ENCODE measurements around the gene PEX7. TPM values are rescaled to one million over a fixed set of nuclear protein-coding genes. Genes with fewer than 3 reads are reported as not detected.
A peak's percentile ranks its signal among the peaks of the same experiment; 100 is the strongest.

The PEX7 gene
- total and polyA plus RNA-seq, 12 donors: 2.9 to 20.6 (median 15.5) TPM

DNA sequence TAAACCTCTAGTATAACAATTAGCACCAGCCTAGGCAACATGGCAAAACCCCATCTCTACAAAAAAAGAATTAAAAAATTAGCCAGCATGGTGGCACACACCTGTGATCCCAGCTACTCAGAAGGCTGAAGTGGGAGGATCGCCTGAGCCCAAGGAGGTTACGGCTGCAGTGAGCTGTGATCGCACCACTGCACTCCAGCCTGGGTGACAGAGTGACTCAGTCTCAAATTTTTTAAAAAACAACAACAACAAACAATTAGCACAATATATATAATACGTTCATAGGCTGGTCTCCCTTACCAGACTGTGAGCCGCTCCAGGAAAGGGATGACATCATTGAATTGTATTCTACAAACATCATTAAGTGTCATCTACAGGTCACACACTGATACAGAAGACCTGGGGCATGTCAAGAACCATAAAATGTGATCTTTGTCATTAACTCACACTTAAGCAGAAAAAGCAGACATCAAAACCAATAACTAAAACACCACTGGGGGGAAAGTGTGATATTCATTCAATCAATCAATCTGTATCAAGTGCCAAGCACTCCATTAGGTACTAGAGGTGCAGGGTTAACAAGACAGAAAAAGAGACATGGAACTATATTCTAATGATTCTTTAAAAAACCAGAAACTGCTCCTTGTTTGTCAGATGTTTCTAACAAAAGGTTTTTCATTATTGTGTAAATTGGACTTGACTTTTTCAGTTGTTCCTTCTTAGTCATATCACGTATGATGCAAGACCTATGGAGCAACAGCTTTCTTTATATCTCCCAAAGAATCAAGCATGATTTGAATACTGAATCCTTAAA, 48.0 kb upstream of the PEX7 start:
- no peaks in the 10 kb centered on the region for H3K36me3 ChIP-seq
- H3K27ac ChIP-seq: peak overlapping the region in 7 of 10 donors; percentile 6 to 67 (median 54)
- TF ChIP-seq, protein P1, sequence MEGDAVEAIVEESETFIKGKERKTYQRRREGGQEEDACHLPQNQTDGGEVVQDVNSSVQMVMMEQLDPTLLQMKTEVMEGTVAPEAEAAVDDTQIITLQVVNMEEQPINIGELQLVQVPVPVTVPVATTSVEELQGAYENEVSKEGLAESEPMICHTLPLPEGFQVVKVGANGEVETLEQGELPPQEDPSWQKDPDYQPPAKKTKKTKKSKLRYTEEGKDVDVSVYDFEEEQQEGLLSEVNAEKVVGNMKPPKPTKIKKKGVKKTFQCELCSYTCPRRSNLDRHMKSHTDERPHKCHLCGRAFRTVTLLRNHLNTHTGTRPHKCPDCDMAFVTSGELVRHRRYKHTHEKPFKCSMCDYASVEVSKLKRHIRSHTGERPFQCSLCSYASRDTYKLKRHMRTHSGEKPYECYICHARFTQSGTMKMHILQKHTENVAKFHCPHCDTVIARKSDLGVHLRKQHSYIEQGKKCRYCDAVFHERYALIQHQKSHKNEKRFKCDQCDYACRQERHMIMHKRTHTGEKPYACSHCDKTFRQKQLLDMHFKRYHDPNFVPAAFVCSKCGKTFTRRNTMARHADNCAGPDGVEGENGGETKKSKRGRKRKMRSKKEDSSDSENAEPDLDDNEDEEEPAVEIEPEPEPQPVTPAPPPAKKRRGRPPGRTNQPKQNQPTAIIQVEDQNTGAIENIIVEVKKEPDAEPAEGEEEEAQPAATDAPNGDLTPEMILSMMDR (IDR thresholded peaks at IDR 0.05): no peak
- H3K4me3 ChIP-seq: no peak overlapping the region
- H3K4me1 ChIP-seq: peaks cover 0 to 59% (median 52%) of the 10 kb centered on the region in 9 donors
- H3K9me3 ChIP-seq: no peaks in the 10 kb centered on the region
- H3K27me3 ChIP-seq: no peaks in the 10 kb centered on the region
- ATAC-seq: peak in 2 of 8 donors; percentile 38 to 66
- no peak for DNase-seq
- WGBS, 2 donors: 67 to 82% methylated on average over 6 of the region's 6 CpGs
- intact Hi-C loops (cut with DNase I): no loop called here

DNA sequence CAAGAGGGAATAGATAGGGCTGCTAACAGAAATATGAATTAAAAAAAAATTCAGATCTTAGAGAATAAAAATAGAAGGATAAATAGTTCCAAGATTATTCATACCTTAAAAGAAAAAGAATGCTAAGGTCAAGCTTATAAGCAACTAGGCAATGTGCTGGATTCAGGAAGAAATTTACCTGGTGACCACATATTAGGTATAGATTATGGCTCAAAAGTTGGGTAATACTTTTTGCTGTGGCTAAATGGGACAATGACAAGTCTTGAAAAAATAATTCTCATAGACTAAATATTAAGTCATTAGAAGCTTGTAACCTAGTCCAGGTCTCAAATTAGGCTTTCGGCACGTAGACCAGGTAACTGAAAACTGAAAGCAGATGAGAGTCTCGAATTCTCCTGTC, 47.3 kb upstream of the PEX7 start:
- DNase-seq: no peak
- Histone ChIP-seq H3K4me1 (peaks cover 0 to 66% (median 58%) of the 10 kb centered on the region in 9 donors), H3K9me3 (no peaks in the 10 kb centered on the region), H3K27me3 (no peaks in the 10 kb centered on the region), H3K36me3 (no peaks in the 10 kb centered on the region), H3K4me3 (no peak overlapping the region), H3K27ac (peak overlapping the region in 5 of 10 donors; percentile 7 to 67 (median 46))
- 79 to 80% methylated on average over 3 of the region's 3 CpGs for WGBS, 2 donors
- no peak for ATAC-seq
- intact Hi-C loops (cut with DNase I): no loop called here
- TF ChIP-seq, protein P1 (IDR thresholded peaks at IDR 0.05): no peak

GRCh38 chr6:136775548-136775947, 46.8 kb upstream of the PEX7 start:
- Histone ChIP-seq H3K36me3 (no peaks in the 10 kb centered on the region), H3K9me3 (no peaks in the 10 kb centered on the region), H3K4me3 (no peak overlapping the region), H3K27me3 (no peaks in the 10 kb centered on the region), H3K4me1 (peaks cover 0 to 68% (median 63%) of the 10 kb centered on the region in 9 donors), H3K27ac (peak overlapping the region in 4 of 10 donors; percentile 7 to 67 (median 51))
- ATAC-seq (no peak), DNase-seq (no peak)
- intact Hi-C loops (cut with DNase I): no loop called here
- 89 to 93% methylated on average over 2 of the region's 2 CpGs for WGBS, 2 donors
- TF ChIP-seq, protein P1 (IDR thresholded peaks at IDR 0.05): no peak

DNA sequence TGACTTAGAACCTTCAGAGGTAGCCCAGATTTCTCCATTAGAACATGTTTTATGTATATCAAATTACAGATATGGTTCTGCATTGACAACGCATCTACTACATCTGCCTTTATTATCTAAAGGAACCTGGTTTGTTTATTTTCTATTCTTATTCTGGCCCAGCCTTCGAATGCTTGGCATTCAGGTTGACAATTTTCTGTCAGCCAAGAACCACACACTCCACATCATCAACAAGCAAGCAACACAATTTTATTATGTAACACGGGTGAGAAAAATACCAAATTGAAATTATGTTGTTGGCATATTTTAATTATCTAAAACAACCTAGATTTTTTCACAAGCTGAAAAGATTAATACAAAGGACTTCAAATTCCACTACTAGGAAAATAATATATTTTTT, 44.7 kb upstream of the PEX7 start:
- H3K4me1 ChIP-seq: peaks cover 0 to 74% (median 60%) of the 10 kb centered on the region in 9 donors
- DNase-seq: no peak
- H3K27me3 ChIP-seq: no peaks in the 10 kb centered on the region
- TF ChIP-seq, protein P1 (IDR thresholded peaks at IDR 0.05): no peak
- no peak for ATAC-seq
- H3K36me3 ChIP-seq: no peaks in the 10 kb centered on the region
- WGBS, 2 donors: 38 to 49% methylated on average over 3 of the region's 3 CpGs
- no peaks in the 10 kb centered on the region for H3K9me3 ChIP-seq
- H3K4me3 ChIP-seq: no peak overlapping the region
- intact Hi-C loops (cut with DNase I): no loop called here
- peak overlapping the region in 2 of 10 donors; percentile 2 to 56 for H3K27ac ChIP-seq

Measured in heart right ventricle (tissue), 16 donors.